ENCODE data around the gene KDM6B.

Gene KDM6B

GRCh38 chr17:7818026-7818425 is 16.0 kb upstream of the KDM6B start:
- no peaks in the 10 kb centered on the region for H3K9me3 ChIP-seq (replicated peaks; ENCODE audit: insufficient read depth, low read length)
- H3K79me2 ChIP-seq (ENCODE audit: low read length) = no peaks in the 10 kb centered on the region
- no peak overlapping the region for H3K9ac ChIP-seq (ENCODE audit: low read length)
- no peak overlapping the region for H3K4me2 ChIP-seq (ENCODE audit: low read depth, low read length)
- no peaks in the 10 kb centered on the region for H3K4me1 ChIP-seq (ENCODE audit: low read length)
- H3K27ac ChIP-seq (ENCODE audit: low read length) = no peak overlapping the region
- H4K20me1 ChIP-seq (ENCODE audit: insufficient read depth, low read length) = no peaks in the 10 kb centered on the region
- no peak for TF ChIP-seq EZH2phosphoT487 (IDR thresholded peaks at IDR 0.05; ENCODE audit: low read length)
- TF ChIP-seq, protein P1, sequence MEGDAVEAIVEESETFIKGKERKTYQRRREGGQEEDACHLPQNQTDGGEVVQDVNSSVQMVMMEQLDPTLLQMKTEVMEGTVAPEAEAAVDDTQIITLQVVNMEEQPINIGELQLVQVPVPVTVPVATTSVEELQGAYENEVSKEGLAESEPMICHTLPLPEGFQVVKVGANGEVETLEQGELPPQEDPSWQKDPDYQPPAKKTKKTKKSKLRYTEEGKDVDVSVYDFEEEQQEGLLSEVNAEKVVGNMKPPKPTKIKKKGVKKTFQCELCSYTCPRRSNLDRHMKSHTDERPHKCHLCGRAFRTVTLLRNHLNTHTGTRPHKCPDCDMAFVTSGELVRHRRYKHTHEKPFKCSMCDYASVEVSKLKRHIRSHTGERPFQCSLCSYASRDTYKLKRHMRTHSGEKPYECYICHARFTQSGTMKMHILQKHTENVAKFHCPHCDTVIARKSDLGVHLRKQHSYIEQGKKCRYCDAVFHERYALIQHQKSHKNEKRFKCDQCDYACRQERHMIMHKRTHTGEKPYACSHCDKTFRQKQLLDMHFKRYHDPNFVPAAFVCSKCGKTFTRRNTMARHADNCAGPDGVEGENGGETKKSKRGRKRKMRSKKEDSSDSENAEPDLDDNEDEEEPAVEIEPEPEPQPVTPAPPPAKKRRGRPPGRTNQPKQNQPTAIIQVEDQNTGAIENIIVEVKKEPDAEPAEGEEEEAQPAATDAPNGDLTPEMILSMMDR (IDR thresholded peaks at IDR 0.05; ENCODE audit: low read length) = no peak
- TF ChIP-seq EZH2 (optimal IDR thresholded peaks at IDR 0.05; ENCODE audit: low read depth, low read length) = no peak
- no peaks in the 10 kb centered on the region for H3K9me2 ChIP-seq (replicated peaks; ENCODE audit: insufficient read depth, low read length)
- no peaks in the 10 kb centered on the region for H3F3A ChIP-seq (ENCODE audit: insufficient read depth, low read length)
- no peaks in the 10 kb centered on the region for H3K36me3 ChIP-seq (replicated peaks; ENCODE audit: insufficient read depth, low read length)
- peaks cover 96% of the 10 kb centered on the region for H3K27me3 ChIP-seq (replicated peaks; ENCODE audit: insufficient read depth, low read length)
- no peak for DNase-seq
- no peak overlapping the region for H3K4me3 ChIP-seq (ENCODE audit: low read length)
- no peak overlapping the region for H2AFZ ChIP-seq (ENCODE audit: low read length)

GRCh38 chr17:7818746-7819645 is 15.0 kb upstream of the KDM6B start:
- Histone ChIP-seq H3K36me3 (replicated peaks; ENCODE audit: insufficient read depth, low read length) (no peaks in the 10 kb centered on the region), H3K4me2 (ENCODE audit: low read depth, low read length) (no peak overlapping the region), H2AFZ (ENCODE audit: low read length) (no peak overlapping the region), H3K79me2 (ENCODE audit: low read length) (no peaks in the 10 kb centered on the region), H3F3A (ENCODE audit: insufficient read depth, low read length) (no peaks in the 10 kb centered on the region), H3K4me3 (ENCODE audit: low read length) (no peak overlapping the region), H3K4me1 (ENCODE audit: low read length) (no peaks in the 10 kb centered on the region), H3K9me3 (replicated peaks; ENCODE audit: insufficient read depth, low read length) (no peaks in the 10 kb centered on the region), H4K20me1 (ENCODE audit: insufficient read depth, low read length) (no peaks in the 10 kb centered on the region), H3K27ac (ENCODE audit: low read length) (no peak overlapping the region), H3K9ac (ENCODE audit: low read length) (no peak overlapping the region), H3K27me3 (replicated peaks; ENCODE audit: insufficient read depth, low read length) (peaks cover 96% of the 10 kb centered on the region), H3K9me2 (replicated peaks; ENCODE audit: insufficient read depth, low read length) (no peaks in the 10 kb centered on the region)
- TF ChIP-seq, protein P1 (IDR thresholded peaks at IDR 0.05; ENCODE audit: low read length) = no peak
- TF ChIP-seq EZH2 (optimal IDR thresholded peaks at IDR 0.05; ENCODE audit: low read depth, low read length) = no peak
- no peak for TF ChIP-seq EZH2phosphoT487 (IDR thresholded peaks at IDR 0.05; ENCODE audit: low read length)
- no peak for DNase-seq

DNA sequence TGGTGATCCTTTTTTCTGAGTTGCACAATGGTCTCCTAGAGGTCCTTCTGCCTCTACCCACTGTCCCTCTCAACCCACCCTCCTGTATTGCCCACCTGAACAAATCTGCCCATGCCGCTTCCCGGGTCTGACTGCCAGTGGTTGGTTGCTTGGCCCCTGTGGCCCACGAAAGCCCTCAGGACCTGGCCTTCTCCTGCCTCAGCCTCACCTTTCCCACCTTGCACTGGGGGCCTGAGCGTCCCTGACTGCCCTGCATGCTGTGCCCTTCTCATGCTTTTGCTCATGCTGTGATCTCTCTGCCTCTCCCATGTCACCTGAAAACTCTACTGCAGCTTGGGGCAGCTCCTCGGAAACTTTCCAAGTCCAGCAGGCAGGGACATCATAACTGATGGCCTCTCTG is 13.8 kb upstream of the KDM6B start:
- Histone ChIP-seq H3K27ac (ENCODE audit: low read length) (no peak overlapping the region), H3K9me2 (replicated peaks; ENCODE audit: insufficient read depth, low read length) (no peaks in the 10 kb centered on the region), H3K9ac (ENCODE audit: low read length) (no peak overlapping the region), H3K36me3 (replicated peaks; ENCODE audit: insufficient read depth, low read length) (no peaks in the 10 kb centered on the region), H3F3A (ENCODE audit: insufficient read depth, low read length) (no peaks in the 10 kb centered on the region), H3K4me2 (ENCODE audit: low read depth, low read length) (no peak overlapping the region), H3K4me1 (ENCODE audit: low read length) (no peaks in the 10 kb centered on the region), H2AFZ (ENCODE audit: low read length) (no peak overlapping the region), H3K79me2 (ENCODE audit: low read length) (no peaks in the 10 kb centered on the region), H3K9me3 (replicated peaks; ENCODE audit: insufficient read depth, low read length) (no peaks in the 10 kb centered on the region), H3K27me3 (replicated peaks; ENCODE audit: insufficient read depth, low read length) (peaks cover 96% of the 10 kb centered on the region), H4K20me1 (ENCODE audit: insufficient read depth, low read length) (no peaks in the 10 kb centered on the region), H3K4me3 (ENCODE audit: low read length) (no peak overlapping the region)
- DNase-seq = no peak
- TF ChIP-seq EZH2phosphoT487 (IDR thresholded peaks at IDR 0.05; ENCODE audit: low read length) = no peak
- TF ChIP-seq, protein P1 (IDR thresholded peaks at IDR 0.05; ENCODE audit: low read length) = no peak
- TF ChIP-seq EZH2 (optimal IDR thresholded peaks at IDR 0.05; ENCODE audit: low read depth, low read length) = no peak

Data from MM.1S (cell line).